Testis (tissue), 3 donors: ENCODE measurements around the gene HSD3B7. TPM values are rescaled to one million over a fixed set of nuclear protein-coding genes. Genes with fewer than 3 reads are reported as not detected.

ENCODE experiments used
- DNase-seq: peaks from one replicate; pipeline ENCODE4 v3.0.0-alpha.2; 2019
- H3K27ac ChIP-seq, 2 donors: fragments of 200-600 bp; sonication (generic); one replicate each; pipeline ENCODE4 v1.5.1; 2019
- H3K27me3 ChIP-seq: fragments of 200-600 bp; sonication (generic); one replicate; pipeline ENCODE4 v1.5.1; 2019
- H3K36me3 ChIP-seq: fragments of 200-600 bp; sonication (generic); one replicate; pipeline ENCODE4 v1.5.1; 2017; ENCODE audit warnings: low read depth; ENCODE audit errors: missing control alignments
- H3K4me1 ChIP-seq: fragments of 200-600 bp; sonication (generic); one replicate; pipeline ENCODE4 v1.5.1; 2019
- H3K4me3 ChIP-seq, 2 donors: fragments of 200-600 bp; sonication (generic); one replicate each; pipeline ENCODE4 v1.5.1; 2017 to 2019
- H3K9me3 ChIP-seq: fragments of 200-600 bp; sonication (generic); one replicate; pipeline ENCODE4 v1.5.1; 2017
- CTCF ChIP-seq, 3 experiments: fragments of 450-650 bp in 2 of 3; fragments of 200-600 bp in 1 of 3; sonication (generic) in 1 of 3; IDR thresholded peaks; one replicate each; pipeline ENCODE4 v1.5.1; 2016 to 2019; ENCODE audit warnings: antibody characterized with exemption in 3 of 3, mild to moderate bottlenecking in 2 of 3, moderate library complexity in 1 of 3
- POLR2A ChIP-seq: fragments of 450-650 bp; IDR thresholded peaks from one replicate; pipeline ENCODE4 v1.6.1; 2017; ENCODE audit warnings: antibody characterized with exemption, mild to moderate bottlenecking, moderate library complexity
- WGBS, 2 donors: methylation state at CpG; one replicate each; pipeline ENCODE4 v1.1.5; 2018; 5-methylcytosine and 5-hydroxymethylcytosine counted together
- intact Hi-C: fragments of 100-400 bp; cut with DNase I; formaldehyde crosslinking; loops from one replicate; pipeline ENCODE4 v1.15.1; 2023; ENCODE audit warnings: low total_unique reads
- polyA plus RNA-seq: library from polyadenylated mRNA; stranded (reverse); fragments of 350-450 nt; fragmentation: Illumina TruSeq; extraction: RNeasy Lipid Tissue Mini Kit (QIAGEN cat#74804); gene quantifications from one replicate; pipeline ENCODE4 v1.2.3, GENCODE V29; 2014; ENCODE audit warnings: low read depth, low replicate concordance; ENCODE audit not compliant: insufficient read depth
- total RNA-seq, 2 donors: library from RNA; depleted of rRNA; stranded (reverse); fragments of >200 nt; gene quantifications; one replicate each; pipeline ENCODE4 v1.2.3, GENCODE V29; 2016

HSD3B7 gene
- total and polyA plus RNA-seq, 3 donors from 2014 or later, result 5.7 to 8.9 (median 7.4) TPM

- WGBS, 2 donors, result 85 to 88% methylated on average over 18 to 29 of the region's 29 CpGs
- DNase-seq, result no peak
- TF ChIP-seq CTCF (IDR thresholded peaks at IDR 0.05) (no peak), POLR2A (no peak)
- Histone ChIP-seq H3K36me3 (no peaks in the 10 kb centered on the region), H3K27ac (no peak overlapping the region), H3K4me1 (peaks cover 4% of the 10 kb centered on the region), H3K4me3 (no peak overlapping the region), H3K9me3 (no peaks in the 10 kb centered on the region), H3K27me3 (no peaks in the 10 kb centered on the region)
- intact Hi-C loops, result loop anchor here (5.0 to 10.0 kb wide), 4 partner anchors 54 to 454 kb away; partner anchors contain the start of gene STX4
These were observed 4.6 kb upstream of the HSD3B7 start for GRCh38 chr16:30980434-30980833.

GRCh38 chr16:30980959-30981358 lies 4.0 kb upstream of the HSD3B7 start:
- Histone ChIP-seq H3K4me3 (no peak overlapping the region), H3K9me3 (no peaks in the 10 kb centered on the region), H3K27ac (no peak overlapping the region), H3K36me3 (no peaks in the 10 kb centered on the region), H3K4me1 (peaks cover 9% of the 10 kb centered on the region), H3K27me3 (no peaks in the 10 kb centered on the region)
- DNase-seq, result no peak
- intact Hi-C loops, result loop anchor here (5.0 to 10.0 kb wide), 4 partner anchors 54 to 454 kb away; partner anchors contain the start of gene STX4
- 96 to 100% methylated on average over 3 to 14 of the region's 14 CpGs for WGBS, 2 donors
- no peak for TF ChIP-seq CTCF (IDR thresholded peaks at IDR 0.05)
- no peak for TF ChIP-seq POLR2A

GRCh38 chr16:30982548-30983288 lies 2.3 kb upstream of the HSD3B7 start:
- no peak for TF ChIP-seq POLR2A
- TF ChIP-seq CTCF (IDR thresholded peaks at IDR 0.05), result no peak
- H3K4me1 ChIP-seq, result peaks cover 11% of the 10 kb centered on the region
- no peaks in the 10 kb centered on the region for H3K9me3 ChIP-seq
- no peak for DNase-seq
- no peak overlapping the region for H3K27ac ChIP-seq
- no peaks in the 10 kb centered on the region for H3K36me3 ChIP-seq
- H3K4me3 ChIP-seq, result no peak overlapping the region
- intact Hi-C loops, result loop anchor here (5.0 to 10.0 kb wide), 4 partner anchors 52 to 452 kb away; partner anchors contain the start of gene STX4
- H3K27me3 ChIP-seq, result no peaks in the 10 kb centered on the region
- WGBS, 2 donors, result 66 to 81% methylated on average over 11 to 17 of the region's 17 CpGs

GRCh38 chr16:30983289-30983889 lies 1.6 kb upstream of the HSD3B7 start:
- Histone ChIP-seq H3K27me3 (no peaks in the 10 kb centered on the region), H3K4me3 (no peak overlapping the region), H3K36me3 (no peaks in the 10 kb centered on the region), H3K27ac (no peak overlapping the region), H3K9me3 (no peaks in the 10 kb centered on the region), H3K4me1 (peaks cover 11% of the 10 kb centered on the region)
- no peak for DNase-seq
- 84 to 86% methylated on average over 12 to 25 of the region's 25 CpGs for WGBS, 2 donors
- TF ChIP-seq CTCF (IDR thresholded peaks at IDR 0.05) (no peak), POLR2A (no peak)
- intact Hi-C loops, result loop anchor here (5.0 to 10.0 kb wide), 4 partner anchors 51 to 451 kb away; partner anchors contain the start of gene STX4
